ENCODE measurements around the gene SYTL3.

DNA sequence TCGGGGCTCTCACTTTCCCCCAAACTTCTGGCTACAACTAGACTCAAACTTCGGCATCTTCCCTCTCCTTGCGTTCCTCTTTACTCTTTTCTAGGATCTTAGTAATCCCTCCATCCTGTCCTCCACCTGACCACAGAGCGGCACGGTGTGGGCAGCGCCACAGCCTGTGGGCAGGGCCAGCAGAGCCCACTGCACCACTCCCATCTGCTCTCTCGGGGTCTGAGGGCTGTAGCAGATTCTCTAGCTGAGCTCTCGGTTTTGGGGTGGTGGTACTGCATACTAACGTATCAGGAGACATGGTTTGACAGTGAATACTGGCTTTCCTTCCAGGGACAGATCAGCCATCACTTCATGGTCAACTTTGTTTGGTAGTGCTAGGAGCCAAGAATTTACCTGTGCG lies 111.9 kb downstream of the SYTL3 start:
- TF ChIP-seq, protein P1, sequence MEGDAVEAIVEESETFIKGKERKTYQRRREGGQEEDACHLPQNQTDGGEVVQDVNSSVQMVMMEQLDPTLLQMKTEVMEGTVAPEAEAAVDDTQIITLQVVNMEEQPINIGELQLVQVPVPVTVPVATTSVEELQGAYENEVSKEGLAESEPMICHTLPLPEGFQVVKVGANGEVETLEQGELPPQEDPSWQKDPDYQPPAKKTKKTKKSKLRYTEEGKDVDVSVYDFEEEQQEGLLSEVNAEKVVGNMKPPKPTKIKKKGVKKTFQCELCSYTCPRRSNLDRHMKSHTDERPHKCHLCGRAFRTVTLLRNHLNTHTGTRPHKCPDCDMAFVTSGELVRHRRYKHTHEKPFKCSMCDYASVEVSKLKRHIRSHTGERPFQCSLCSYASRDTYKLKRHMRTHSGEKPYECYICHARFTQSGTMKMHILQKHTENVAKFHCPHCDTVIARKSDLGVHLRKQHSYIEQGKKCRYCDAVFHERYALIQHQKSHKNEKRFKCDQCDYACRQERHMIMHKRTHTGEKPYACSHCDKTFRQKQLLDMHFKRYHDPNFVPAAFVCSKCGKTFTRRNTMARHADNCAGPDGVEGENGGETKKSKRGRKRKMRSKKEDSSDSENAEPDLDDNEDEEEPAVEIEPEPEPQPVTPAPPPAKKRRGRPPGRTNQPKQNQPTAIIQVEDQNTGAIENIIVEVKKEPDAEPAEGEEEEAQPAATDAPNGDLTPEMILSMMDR (IDR thresholded peaks at IDR 0.05): no peak
- TF ChIP-seq POLR2A (IDR thresholded peaks at IDR 0.05): no peak
